SK-N-SH (cell line): ENCODE data around the gene SHROOM3. TPM values are rescaled to one million over a fixed set of nuclear protein-coding genes. Genes with fewer than 3 reads are reported as not detected.

Experiments
- CTCF ChIA-PET: fragments of 300-600, 350-600 bp; formaldehyde crosslinking; extraction: SDS; loops from one replicate; lab custom pipeline; 2021; lab: Yijun Ruan, JAX
- POLR2A ChIA-PET: fragments of 350-600 bp; sonication (Branson Sonifier 250); formaldehyde crosslinking; extraction: SDS; loops from one replicate; lab custom pipeline; 2020; ENCODE audit warnings: antibody characterized with exemption, inconsistent platforms; lab: Yijun Ruan, JAX
- DNase-seq: peaks from one replicate; pipeline ENCODE4 v3.0.0; 2012
- H2AFZ ChIP-seq: fragments of 200-600 bp; sonication (generic); 2 replicates; pipeline ENCODE4 v1.8.1; 2016; ENCODE audit warnings: antibody characterized with exemption, mild to moderate bottlenecking, low read depth
- H3F3A ChIP-seq: fragments of 200-600 bp; sonication (generic); replicated peaks from 2 replicates; pipeline ENCODE3; 2016; ENCODE audit warnings: antibody characterized with exemption, mild to moderate bottlenecking; ENCODE audit not compliant: insufficient read depth
- H3K27ac ChIP-seq, 2 experiments: fragments of 200-500 bp in 1 of 2; fragments of 200-600 bp in 1 of 2; sonication (Bioruptor generic) in 1 of 2; sonication (generic), shearing (Covaris generic) in 1 of 2; 2 replicates each; pipeline versions ENCODE4 v1.5.1 to v1.6.1; 2014 to 2016; ENCODE audit warnings: low read depth in 2 of 2, inconsistent platforms in 1 of 2, low read length in 1 of 2, mild to moderate bottlenecking in 1 of 2, mixed read lengths in 1 of 2
- H3K27me3 ChIP-seq: fragments of 200-600 bp; sonication (generic), shearing (Covaris generic); 2 replicates; pipeline ENCODE4 v1.6.1; 2016; ENCODE audit warnings: mixed run types; ENCODE audit not compliant: insufficient read depth
- H3K36me3 ChIP-seq, 2 experiments: fragments of 200-500 bp in 1 of 2; fragments of 200-600 bp in 1 of 2; sonication (Bioruptor generic) in 1 of 2; sonication (generic) in 1 of 2; replicated peaks in 1 of 2; 2 replicates each; pipeline versions ENCODE3 to v1.5.1; 2014 to 2016; ENCODE audit warnings: low read length in 1 of 2, mild to moderate bottlenecking in 1 of 2; ENCODE audit not compliant: insufficient read depth in 2 of 2, control insufficient read depth in 1 of 2
- H3K4me1 ChIP-seq, 2 experiments: fragments of 200-500 bp in 1 of 2; fragments of 200-600 bp in 1 of 2; sonication (Bioruptor generic) in 1 of 2; sonication (generic), shearing (Covaris generic) in 1 of 2; 2 replicates each; pipeline versions ENCODE4 v1.5.1 to v1.6.1; 2014 to 2016; ENCODE audit warnings: low read depth in 1 of 2, low read length in 1 of 2, mixed run types in 1 of 2; ENCODE audit not compliant: insufficient read depth in 2 of 2, control insufficient read depth in 1 of 2
- H3K4me2 ChIP-seq: fragments of 200-600 bp; sonication (generic), shearing (Covaris generic); 2 replicates; pipeline ENCODE4 v1.6.1; 2017; ENCODE audit warnings: mixed run types
- H3K4me3 ChIP-seq, 2 experiments: fragments of 200-500 bp in 1 of 2; fragments of 200-600 bp in 1 of 2; sonication (Bioruptor generic) in 1 of 2; sonication (generic), shearing (Covaris generic) in 1 of 2; 2 replicates each; pipeline versions ENCODE4 v1.5.1 to v1.8.1; 2014 to 2016; ENCODE audit warnings: low read depth in 2 of 2, inconsistent platforms in 1 of 2, low read length in 1 of 2, mild to moderate bottlenecking in 1 of 2, mixed read lengths in 1 of 2, moderate library complexity in 1 of 2
- H3K79me2 ChIP-seq: fragments of 200-600 bp; sonication (generic); 2 replicates; pipeline ENCODE4 v1.8.1; 2017; ENCODE audit warnings: mild to moderate bottlenecking; ENCODE audit not compliant: insufficient read depth
- H3K9ac ChIP-seq: fragments of 200-600 bp; sonication (generic); 2 replicates; pipeline ENCODE4 v1.6.1; 2017; ENCODE audit warnings: mixed run types
- H3K9me2 ChIP-seq: fragments of 200-600 bp; sonication (generic); 2 replicates; pipeline ENCODE4 v1.6.1; 2017; ENCODE audit warnings: mixed run types
- H3K9me3 ChIP-seq: fragments of 200-600 bp; sonication (generic); 2 replicates; pipeline ENCODE4 v1.6.1; 2017; ENCODE audit warnings: mixed run types, mild to moderate bottlenecking, moderate library complexity
- H4K20me1 ChIP-seq: fragments of 200-600 bp; sonication (generic); 2 replicates; pipeline ENCODE4 v1.6.1; 2017; ENCODE audit warnings: mild to moderate bottlenecking, mixed run types; ENCODE audit not compliant: insufficient read depth
- CHD2 ChIP-seq: fragments of 150-350 bp; IDR thresholded peaks from 2 replicates; pipeline ENCODE4 v1.6.1; 2018; ENCODE audit warnings: low read length; ENCODE audit not compliant: partially characterized antibody
- ELF1 ChIP-seq: IDR thresholded peaks from 2 replicates; pipeline ENCODE4 v1.4.0; 2012
- EP300 ChIP-seq, 2 experiments: IDR thresholded peaks; 2 replicates each; pipeline versions ENCODE4 v1.4.0 to v1.6.1; 2012; ENCODE audit warnings: borderline replicate concordance in 1 of 2, low read depth in 1 of 2, low read length in 1 of 2
- GABPA ChIP-seq: IDR thresholded peaks from 2 replicates; pipeline ENCODE4 v1.4.0; 2012; ENCODE audit warnings: low read depth, mild to moderate bottlenecking
- MEF2A ChIP-seq: IDR thresholded peaks from 2 replicates; pipeline ENCODE4 v1.4.0; 2012; ENCODE audit warnings: low read depth, borderline replicate concordance
- MXI1 ChIP-seq: IDR thresholded peaks from 2 replicates; pipeline ENCODE4 v1.6.1; 2012; ENCODE audit warnings: mild to moderate bottlenecking, low read depth, low read length, improper control_type of control experiment
- RCOR1 ChIP-seq: fragments of 150-350 bp; IDR thresholded peaks from 2 replicates; pipeline ENCODE4 v1.6.1; 2017; ENCODE audit warnings: antibody characterized with exemption, low read length
- RXRA ChIP-seq: IDR thresholded peaks from 2 replicates; pipeline ENCODE4 v1.4.0; 2012; ENCODE audit warnings: low read depth, mild to moderate bottlenecking, borderline replicate concordance
- SIN3A ChIP-seq: IDR thresholded peaks from 2 replicates; pipeline ENCODE4 v1.6.1; 2012; ENCODE audit warnings: low read depth, mild to moderate bottlenecking, low read length, moderate library complexity, borderline replicate concordance
- SMC3 ChIP-seq: IDR thresholded peaks from 2 replicates; pipeline ENCODE4 v1.6.1; 2012; ENCODE audit warnings: low read depth, low read length, improper control_type of control experiment
- TAF1 ChIP-seq: IDR thresholded peaks from 2 replicates; pipeline ENCODE4 v1.6.1; 2012; ENCODE audit warnings: low read depth, mild to moderate bottlenecking, low read length, moderate library complexity, borderline replicate concordance
- TCF12 ChIP-seq: IDR thresholded peaks from 2 replicates; pipeline ENCODE4 v1.4.0; 2012
- TEAD4 ChIP-seq: IDR thresholded peaks from 2 replicates; pipeline ENCODE4 v1.4.0; 2012; ENCODE audit warnings: mild to moderate bottlenecking, borderline replicate concordance; ENCODE audit not compliant: insufficient read depth
- YY1 ChIP-seq: IDR thresholded peaks from 2 replicates; pipeline ENCODE4 v1.4.0; 2012; ENCODE audit warnings: low read depth, mild to moderate bottlenecking
- WGBS: methylation state at CpG from one replicate; pipeline ENCODE4 v1.1.6; 2017; ENCODE audit warnings: low lambda C conversion rate; 5-methylcytosine and 5-hydroxymethylcytosine counted together
- polyA plus RNA-seq, 3 experiments: library from polyadenylated mRNA; depleted of rRNA; stranded (reverse); fragments of >200 nt; gene quantifications; 2 replicates each; pipeline ENCODE4 v1.2.3, GENCODE V29; 2012
- TF ChIP-seq, protein P1 (sequence below): IDR thresholded peaks from 2 replicates; pipeline ENCODE4 v1.4.0; 2012; ENCODE audit warnings: low read depth, borderline replicate concordance
- TF ChIP-seq, protein P2 (sequence below): fragments of 150-350 bp; IDR thresholded peaks from 2 replicates; pipeline ENCODE4 v1.6.1; 2016; ENCODE audit warnings: mild to moderate bottlenecking, low read depth, low read length
- TF ChIP-seq, protein P3 (sequence below): fragments of 200-600 bp; sonication (generic); IDR thresholded peaks from 2 replicates; pipeline ENCODE4 v1.6.1; 2017; ENCODE audit warnings: antibody characterized with exemption, mild to moderate bottlenecking, moderate library complexity
- TF ChIP-seq, protein P4 (sequence below): fragments of 150-350 bp; IDR thresholded peaks from 2 replicates; pipeline ENCODE4 v1.6.1; 2017; ENCODE audit warnings: antibody characterized with exemption, low read length, low read depth, borderline replicate concordance
- TF ChIP-seq, protein P5 (sequence below): IDR thresholded peaks from 2 replicates; pipeline ENCODE4 v1.4.0; 2012; ENCODE audit warnings: low read depth
- TF ChIP-seq, protein P6 (sequence below): IDR thresholded peaks from 2 replicates; pipeline ENCODE4; 2012

Gene SHROOM3
- polyA plus RNA-seq, 1 of the 3 experiments (the other 2 are of a cell fraction) = 4.3 TPM

DNA sequence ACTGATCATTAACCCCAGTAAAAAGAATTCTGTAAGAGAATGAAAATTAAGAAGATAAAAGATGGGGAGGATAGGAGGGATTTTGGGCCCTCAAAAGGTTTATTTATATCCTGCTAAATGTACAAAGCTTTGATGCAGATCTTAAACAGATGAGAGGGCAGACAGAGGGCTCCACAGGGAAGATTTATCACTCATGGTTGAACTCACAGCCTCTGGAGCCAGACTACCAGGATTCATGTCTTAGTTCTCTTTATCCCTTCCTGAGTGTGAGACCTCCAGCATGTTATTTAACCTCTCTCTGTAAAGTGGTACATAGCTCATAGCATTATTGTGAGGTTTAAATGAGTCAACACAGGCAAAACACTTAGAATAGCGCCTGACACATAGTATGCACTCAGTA is 388.5 kb downstream of the SHROOM3 start:
- POLR2A ChIA-PET = no interaction called here
- CTCF ChIA-PET = no interaction called here
- no peaks in the 10 kb centered on the region for H3K27me3 ChIP-seq

DNA sequence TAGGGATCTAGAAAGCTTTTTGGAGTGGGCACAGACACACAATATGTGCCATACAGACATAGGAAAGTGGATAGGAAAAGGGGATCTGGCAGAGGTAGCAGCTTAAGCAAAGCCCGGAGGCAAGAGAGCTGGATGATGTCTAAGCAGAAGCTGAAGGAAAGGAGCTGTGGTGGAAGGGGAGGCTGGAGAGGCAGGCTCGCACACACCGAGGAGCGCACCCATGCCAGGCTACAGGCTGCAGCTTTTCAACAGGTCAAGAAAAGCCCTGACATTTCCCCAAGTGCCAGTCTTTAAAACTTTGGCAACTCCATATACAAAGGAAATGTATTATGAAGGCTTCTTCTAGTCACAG is 395.6 kb downstream of the SHROOM3 start:
- H3K27ac ChIP-seq = peak overlapping the region; percentile 28 to 81; a peak in 3 of 4 replicates
- ChIA-PET POLR2A (no interaction called here), CTCF (no interaction called here)
- no peak overlapping the region for H3K4me3 ChIP-seq
- WGBS = 75% methylated on average over 4 of the region's 4 CpGs
- no peaks in the 10 kb centered on the region for H3K79me2 ChIP-seq
- peaks cover 5% of the 10 kb centered on the region for H3F3A ChIP-seq
- no peaks in the 10 kb centered on the region for H3K27me3 ChIP-seq
- peak overlapping the region; percentile 85 for H2AFZ ChIP-seq
- no peaks in the 10 kb centered on the region for H3K9me3 ChIP-seq
- H3K36me3 ChIP-seq = no peaks in the 10 kb centered on the region
- no peaks in the 10 kb centered on the region for H4K20me1 ChIP-seq
- peaks cover 0 to 17% of the 10 kb centered on the region in 2 experiments; a peak in 2 of 4 replicates for H3K4me1 ChIP-seq
- peak overlapping the region; percentile 58; the same call in 1 of the 2 replicates for H3K9ac ChIP-seq
- no peak for DNase-seq
- peak overlapping the region; percentile 44; the same call in 1 of the 2 replicates for H3K4me2 ChIP-seq
- H3K9me2 ChIP-seq = no peaks in the 10 kb centered on the region
- TF ChIP-seq MEF2A = no peak
- TF ChIP-seq, protein P1, sequence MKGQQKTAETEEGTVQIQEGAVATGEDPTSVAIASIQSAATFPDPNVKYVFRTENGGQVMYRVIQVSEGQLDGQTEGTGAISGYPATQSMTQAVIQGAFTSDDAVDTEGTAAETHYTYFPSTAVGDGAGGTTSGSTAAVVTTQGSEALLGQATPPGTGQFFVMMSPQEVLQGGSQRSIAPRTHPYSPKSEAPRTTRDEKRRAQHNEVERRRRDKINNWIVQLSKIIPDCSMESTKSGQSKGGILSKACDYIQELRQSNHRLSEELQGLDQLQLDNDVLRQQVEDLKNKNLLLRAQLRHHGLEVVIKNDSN = no peak
- TF ChIP-seq, protein P2, sequence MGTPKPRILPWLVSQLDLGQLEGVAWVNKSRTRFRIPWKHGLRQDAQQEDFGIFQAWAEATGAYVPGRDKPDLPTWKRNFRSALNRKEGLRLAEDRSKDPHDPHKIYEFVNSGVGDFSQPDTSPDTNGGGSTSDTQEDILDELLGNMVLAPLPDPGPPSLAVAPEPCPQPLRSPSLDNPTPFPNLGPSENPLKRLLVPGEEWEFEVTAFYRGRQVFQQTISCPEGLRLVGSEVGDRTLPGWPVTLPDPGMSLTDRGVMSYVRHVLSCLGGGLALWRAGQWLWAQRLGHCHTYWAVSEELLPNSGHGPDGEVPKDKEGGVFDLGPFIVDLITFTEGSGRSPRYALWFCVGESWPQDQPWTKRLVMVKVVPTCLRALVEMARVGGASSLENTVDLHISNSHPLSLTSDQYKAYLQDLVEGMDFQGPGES = no peak
- no peak for TF ChIP-seq MXI1
- TF ChIP-seq GABPA = no peak
- TF ChIP-seq RCOR1 = no peak
- no peak for TF ChIP-seq CHD2
- no peak for TF ChIP-seq YY1

More for the DNA sequence above, 388.5 kb downstream of the SHROOM3 start:
- no peaks in the 10 kb centered on the region for H3K9me2 ChIP-seq
- H3K9me3 ChIP-seq = no peaks in the 10 kb centered on the region
- H3F3A ChIP-seq = no peaks in the 10 kb centered on the region
- H3K4me3 ChIP-seq = no peak overlapping the region
- no peaks in the 10 kb centered on the region for H3K36me3 ChIP-seq
- no peak for DNase-seq
- no peak overlapping the region for H3K9ac ChIP-seq
- TF ChIP-seq RXRA (no peak), TCF12 (no peak), MXI1 (no peak), CHD2 (no peak), SMC3 (no peak), YY1 (no peak), TAF1 (no peak), MEF2A (no peak), EP300 (IDR thresholded peaks at IDR 0.05; ENCODE audit: borderline replicate concordance in 1 of 2, low read depth in 1 of 2, low read length in 1 of 2) (no peak), TEAD4 (no peak), SIN3A (no peak), ELF1 (no peak), GABPA (no peak)
- TF ChIP-seq, protein P3, sequence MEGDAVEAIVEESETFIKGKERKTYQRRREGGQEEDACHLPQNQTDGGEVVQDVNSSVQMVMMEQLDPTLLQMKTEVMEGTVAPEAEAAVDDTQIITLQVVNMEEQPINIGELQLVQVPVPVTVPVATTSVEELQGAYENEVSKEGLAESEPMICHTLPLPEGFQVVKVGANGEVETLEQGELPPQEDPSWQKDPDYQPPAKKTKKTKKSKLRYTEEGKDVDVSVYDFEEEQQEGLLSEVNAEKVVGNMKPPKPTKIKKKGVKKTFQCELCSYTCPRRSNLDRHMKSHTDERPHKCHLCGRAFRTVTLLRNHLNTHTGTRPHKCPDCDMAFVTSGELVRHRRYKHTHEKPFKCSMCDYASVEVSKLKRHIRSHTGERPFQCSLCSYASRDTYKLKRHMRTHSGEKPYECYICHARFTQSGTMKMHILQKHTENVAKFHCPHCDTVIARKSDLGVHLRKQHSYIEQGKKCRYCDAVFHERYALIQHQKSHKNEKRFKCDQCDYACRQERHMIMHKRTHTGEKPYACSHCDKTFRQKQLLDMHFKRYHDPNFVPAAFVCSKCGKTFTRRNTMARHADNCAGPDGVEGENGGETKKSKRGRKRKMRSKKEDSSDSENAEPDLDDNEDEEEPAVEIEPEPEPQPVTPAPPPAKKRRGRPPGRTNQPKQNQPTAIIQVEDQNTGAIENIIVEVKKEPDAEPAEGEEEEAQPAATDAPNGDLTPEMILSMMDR = no peak
- TF ChIP-seq, protein P4, sequence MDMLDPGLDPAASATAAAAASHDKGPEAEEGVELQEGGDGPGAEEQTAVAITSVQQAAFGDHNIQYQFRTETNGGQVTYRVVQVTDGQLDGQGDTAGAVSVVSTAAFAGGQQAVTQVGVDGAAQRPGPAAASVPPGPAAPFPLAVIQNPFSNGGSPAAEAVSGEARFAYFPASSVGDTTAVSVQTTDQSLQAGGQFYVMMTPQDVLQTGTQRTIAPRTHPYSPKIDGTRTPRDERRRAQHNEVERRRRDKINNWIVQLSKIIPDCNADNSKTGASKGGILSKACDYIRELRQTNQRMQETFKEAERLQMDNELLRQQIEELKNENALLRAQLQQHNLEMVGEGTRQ = no peak
- TF ChIP-seq, protein P5, sequence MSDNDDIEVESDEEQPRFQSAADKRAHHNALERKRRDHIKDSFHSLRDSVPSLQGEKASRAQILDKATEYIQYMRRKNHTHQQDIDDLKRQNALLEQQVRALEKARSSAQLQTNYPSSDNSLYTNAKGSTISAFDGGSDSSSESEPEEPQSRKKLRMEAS = no peak
- TF ChIP-seq, protein P6, sequence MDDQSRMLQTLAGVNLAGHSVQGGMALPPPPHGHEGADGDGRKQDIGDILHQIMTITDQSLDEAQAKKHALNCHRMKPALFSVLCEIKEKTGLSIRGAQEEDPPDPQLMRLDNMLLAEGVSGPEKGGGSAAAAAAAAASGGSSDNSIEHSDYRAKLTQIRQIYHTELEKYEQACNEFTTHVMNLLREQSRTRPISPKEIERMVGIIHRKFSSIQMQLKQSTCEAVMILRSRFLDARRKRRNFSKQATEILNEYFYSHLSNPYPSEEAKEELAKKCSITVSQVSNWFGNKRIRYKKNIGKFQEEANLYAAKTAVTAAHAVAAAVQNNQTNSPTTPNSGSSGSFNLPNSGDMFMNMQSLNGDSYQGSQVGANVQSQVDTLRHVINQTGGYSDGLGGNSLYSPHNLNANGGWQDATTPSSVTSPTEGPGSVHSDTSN = no peak
- no peaks in the 10 kb centered on the region for H3K4me1 ChIP-seq
- H2AFZ ChIP-seq = no peak overlapping the region; the same call in 1 of the 2 replicates
- H3K4me2 ChIP-seq = no peak overlapping the region
- no peaks in the 10 kb centered on the region for H4K20me1 ChIP-seq
- no peaks in the 10 kb centered on the region for H3K79me2 ChIP-seq
- 64% methylated on average over 1 of the region's 1 CpG for whole genome bisulfite sequencing
- no peak overlapping the region for H3K27ac ChIP-seq
